GM18868 (cell line): ENCODE data around the gene BPIFB3.

Experiments
- ATAC-seq: cut with Tn5 transposase; IDR thresholded peaks from one replicate; pipeline ENCODE4 v1.9.1; 2021; ENCODE audit warnings: mild to moderate bottlenecking, moderate library complexity; ENCODE audit not compliant: unreplicated experiment

BPIFB3 gene, protein sequence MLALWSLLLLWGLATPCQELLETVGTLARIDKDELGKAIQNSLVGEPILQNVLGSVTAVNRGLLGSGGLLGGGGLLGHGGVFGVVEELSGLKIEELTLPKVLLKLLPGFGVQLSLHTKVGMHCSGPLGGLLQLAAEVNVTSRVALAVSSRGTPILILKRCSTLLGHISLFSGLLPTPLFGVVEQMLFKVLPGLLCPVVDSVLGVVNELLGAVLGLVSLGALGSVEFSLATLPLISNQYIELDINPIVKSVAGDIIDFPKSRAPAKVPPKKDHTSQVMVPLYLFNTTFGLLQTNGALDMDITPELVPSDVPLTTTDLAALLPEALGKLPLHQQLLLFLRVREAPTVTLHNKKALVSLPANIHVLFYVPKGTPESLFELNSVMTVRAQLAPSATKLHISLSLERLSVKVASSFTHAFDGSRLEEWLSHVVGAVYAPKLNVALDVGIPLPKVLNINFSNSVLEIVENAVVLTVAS

GRCh38 chr20:33053291-33054106 is at the start of gene BPIFB3:
BPIFB3 (plus strand) TSS chr20:33053903; CDS start chr20:33055436, 1,533 bp downstream.
- no peak for ATAC-seq

DNA sequence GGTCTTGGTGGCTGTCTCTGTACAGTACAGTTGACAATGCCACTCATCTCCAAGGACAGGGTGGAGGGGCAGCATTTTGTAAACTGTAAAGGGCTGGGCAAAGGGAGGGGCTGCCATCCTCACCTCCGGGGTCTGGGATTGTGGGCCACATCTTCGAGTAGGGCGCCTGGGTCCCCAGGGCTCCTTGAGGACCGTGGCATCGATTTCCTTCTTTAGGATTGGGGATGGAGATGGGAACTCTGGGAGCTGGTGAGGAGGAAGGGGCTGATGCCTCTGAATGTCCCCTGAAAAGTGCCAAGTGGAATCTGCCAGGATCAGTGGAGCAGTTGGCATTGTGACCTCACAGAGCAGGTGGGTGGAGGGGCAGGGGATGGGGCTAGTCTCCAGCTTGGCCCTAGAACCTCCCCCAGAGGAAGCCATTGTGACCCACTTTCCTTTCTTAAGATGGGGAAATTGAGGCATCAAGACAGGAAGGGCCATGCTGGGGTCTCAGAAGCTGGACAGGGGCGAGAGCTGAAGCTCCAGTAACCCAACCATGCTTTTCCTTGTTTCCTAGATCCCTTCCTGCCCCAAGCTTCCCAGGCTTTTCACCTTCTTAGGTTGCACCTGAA is 49.5 kb upstream of the BPIFB3 start, which contains the start of gene SUN5:
Gene SUN5 (minus strand): TSS at position 293 of the 611 bp plus-strand sequence. CDS start 93 bp downstream, at position 200.
- ATAC-seq: no peak

- no peak for ATAC-seq
These were observed 48.6 kb upstream of the BPIFB3 start for GRCh38 chr20:33005132-33005566.

DNA sequence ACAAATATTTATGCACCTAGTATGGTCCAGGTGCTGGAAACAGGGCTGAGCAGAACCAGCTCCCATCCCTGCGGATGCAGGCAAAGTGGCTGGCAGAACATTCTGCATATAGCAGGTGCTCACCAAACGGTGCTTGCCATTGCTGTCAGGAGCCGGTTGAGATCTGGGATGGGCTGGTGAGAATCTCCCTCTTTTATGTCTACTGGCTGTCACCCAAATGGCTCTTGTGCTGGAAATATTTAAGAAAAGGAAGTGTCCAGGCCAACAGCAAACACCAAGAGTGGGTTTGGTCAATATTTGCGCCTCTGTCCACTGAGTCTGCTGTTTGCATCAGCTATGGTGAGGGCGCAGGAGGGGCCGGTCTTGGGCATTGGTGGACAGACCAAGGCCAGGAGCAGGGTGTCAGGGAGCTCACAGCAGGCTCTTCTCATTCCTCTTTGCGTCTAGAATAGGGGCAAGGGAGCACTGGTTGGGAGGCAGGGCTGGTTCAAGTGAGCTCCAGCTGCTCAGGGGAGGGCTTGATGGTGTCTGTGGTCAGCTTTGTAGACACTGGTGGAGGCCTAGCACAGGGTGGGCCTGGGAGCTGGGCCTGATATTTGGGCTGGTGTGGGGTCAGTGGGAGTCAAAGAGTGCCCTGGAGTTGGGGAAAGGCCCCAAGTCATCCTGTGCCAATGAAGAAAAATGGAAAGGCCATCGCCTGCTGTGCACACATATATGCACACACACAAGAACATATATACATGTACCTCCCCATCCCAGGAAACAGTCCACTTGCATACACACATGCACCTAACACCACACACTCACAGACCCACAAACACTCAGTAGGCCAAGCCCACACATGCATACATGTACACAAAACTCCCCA is 47.6 kb upstream of the BPIFB3 start:
- ATAC-seq: no peak

DNA sequence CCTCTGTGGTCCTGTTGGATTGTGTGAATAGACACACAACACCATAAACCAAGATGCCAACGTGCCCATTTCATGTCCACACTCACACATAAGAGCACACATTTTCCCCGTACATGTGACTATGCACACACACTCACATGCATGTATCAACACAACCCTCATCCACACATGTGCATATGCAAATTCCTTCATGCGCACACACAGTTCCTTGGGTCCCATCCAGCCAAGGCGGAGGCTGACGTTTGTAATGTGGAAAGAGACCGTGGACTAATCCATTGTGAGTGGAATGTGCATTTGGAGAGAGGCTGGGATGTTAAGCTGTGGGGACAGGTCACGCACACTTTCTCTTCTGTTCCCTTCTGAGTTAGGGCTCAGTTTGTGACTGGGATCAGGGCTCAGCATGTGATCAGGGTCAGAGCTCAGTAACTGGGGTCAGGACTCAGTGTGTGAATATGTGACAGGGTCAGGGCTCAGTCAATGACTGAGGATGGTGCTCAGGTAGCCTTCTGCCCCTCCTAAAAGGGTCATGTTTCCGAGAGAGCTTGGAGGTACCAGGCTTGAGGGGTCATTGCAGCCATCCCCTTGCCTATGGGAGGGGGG is 46.8 kb upstream of the BPIFB3 start:
- no peak for ATAC-seq

- ATAC-seq: no peak
These were observed 46.0 kb upstream of the BPIFB3 start, which contains the start of gene BPIFB2 for GRCh38 chr20:33007376-33008335. BPIFB2 (plus strand) TSS chr20:33007704; CDS start chr20:33008575, 871 bp downstream.

DNA sequence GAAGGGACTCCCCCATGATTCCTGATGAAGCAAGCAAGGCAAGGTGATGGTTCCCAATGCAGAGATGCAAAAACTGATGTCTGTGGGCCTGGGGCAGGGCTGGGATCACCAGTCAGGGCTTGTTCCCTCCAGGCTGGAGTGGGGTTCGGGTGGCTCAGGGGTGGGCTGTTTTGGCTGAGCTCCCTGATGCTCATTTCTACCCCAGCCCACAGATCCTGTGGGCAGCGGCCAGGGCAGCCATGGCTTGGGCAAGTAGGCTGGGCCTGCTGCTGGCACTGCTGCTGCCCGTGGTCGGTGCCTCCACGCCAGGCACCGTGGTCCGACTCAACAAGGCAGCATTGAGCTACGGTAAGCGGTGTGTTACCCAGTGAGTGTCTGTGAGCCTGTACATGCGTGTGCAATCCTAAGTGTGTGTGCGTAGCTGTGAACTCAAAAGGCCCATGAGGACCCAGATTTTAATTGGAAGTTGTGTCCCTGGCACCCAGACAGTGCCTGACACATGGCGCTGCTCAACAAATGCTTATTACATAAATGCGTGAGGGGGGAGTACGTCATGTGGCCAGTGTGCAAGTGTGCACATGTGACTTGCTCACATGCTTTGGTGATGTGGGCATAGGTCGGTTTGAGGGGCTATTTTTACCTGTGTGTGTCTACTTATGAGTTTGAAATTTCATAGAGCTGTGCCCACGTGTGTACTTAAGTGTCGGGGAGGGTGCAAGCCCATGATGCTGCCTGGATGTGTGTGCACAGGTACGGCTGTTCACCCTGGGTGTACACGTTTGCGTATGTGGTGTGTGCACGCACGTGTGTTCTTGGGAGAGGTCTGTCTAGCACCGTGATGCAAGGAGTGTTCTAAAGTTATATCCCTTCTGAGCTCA is 45.1 kb upstream of the BPIFB3 start:
- ATAC-seq: no peak

DNA sequence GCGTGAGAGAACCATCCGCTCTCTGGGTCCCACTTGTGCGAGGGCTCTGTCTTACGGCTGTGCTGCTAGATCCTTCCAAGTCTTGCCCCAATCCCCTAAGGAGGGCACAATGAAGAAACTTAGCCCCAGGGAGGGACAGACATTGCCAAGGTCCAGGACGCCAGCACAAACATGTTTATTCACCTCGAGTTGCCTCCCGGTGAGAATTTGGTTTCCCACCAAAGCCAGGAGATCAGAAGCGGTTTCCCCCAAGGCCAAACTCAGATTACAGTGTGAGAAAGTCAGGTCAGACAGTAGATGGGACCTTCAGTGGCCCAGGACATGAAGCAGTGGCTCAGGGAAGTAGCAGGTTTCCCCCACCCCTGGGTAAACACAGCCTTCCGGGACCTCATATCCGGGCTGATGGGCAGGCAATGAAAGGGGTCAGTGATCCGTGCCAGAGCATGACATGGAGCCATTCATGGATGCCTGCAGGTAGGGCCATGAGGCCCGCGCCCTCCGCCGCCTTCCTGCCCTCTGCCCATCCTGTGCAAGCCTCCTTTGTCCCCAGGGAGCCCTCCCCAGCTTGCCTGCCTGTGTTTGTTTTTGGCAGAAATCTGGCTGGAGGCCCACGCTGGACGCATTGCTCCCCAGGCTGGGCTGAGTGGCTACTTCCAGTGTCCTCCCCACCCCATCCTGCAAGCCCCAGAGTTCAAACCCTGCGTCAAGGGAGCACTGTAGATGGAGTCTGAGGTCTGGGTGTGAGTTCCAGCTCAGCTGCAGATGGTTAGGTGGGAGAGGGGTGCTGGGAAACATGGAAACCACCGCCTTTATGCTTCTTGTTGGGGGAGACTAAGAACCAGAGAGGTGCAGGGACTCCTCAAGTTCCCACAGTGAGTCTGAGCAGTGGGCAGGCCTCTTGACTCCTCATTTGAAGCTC is 44.2 kb upstream of the BPIFB3 start:
- no peak for ATAC-seq

DNA sequence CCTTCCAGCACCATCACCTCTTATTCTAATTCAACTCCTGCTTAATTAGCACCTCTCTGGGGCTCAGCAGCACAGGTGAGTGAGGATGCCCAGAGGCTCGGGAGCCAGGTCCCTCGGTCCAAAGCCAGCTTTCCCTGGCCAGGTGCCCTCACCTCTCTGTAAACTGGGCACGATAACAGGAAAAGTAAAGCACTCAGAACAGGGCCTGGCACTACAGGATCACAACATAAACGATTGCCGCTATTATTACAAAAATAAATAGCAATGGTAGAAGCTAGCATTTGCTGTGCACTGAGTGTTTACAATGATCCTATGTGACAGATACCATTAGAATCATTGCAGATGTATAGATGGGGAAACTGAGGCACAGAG is 43.6 kb upstream of the BPIFB3 start:
- ATAC-seq: no peak

GRCh38 chr20:33010674-33011449 is 42.8 kb upstream of the BPIFB3 start:
- no peak for ATAC-seq

DNA sequence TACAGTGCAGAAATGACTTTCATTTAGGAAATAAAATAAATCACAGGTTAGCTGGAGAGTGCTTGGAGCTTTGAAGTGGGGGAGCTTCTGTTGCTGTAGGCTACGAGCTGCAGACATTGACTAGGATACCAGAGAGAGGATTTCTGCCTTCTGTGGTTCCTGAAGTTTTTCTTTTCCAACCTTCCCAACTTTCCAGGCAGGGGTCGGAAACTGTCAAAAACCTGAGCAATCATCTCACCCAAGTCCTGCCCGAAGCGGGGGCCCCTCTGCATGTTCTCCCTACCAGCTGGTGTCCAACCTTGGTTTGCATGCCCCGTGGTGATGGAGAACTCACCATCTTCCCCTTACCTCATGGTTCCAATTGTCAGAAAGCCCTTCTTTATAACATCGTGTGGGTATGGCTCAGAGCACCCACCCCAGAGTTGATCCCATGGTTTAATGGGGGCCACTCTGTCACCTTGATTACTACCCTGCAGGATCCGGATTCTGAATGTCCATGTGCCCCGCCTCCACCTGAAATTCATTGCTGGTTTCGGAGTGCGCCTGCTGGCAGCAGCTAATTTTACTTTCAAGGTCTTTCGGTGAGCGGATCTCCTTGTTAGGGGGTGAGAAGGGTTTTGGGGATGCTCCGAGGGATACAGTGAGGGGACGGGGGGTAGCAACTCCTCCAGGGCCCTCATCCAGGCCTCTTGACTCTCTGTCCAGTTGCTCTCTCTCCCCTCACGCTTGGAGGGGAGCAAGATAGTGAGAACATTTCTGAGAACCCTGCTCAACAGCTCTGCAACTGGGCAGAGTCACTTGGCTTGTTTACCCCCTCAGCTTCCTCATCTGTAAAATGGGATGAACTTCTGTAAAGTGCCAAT is 41.1 kb upstream of the BPIFB3 start:
- ATAC-seq: no peak

GRCh38 chr20:33013701-33014326 is 39.9 kb upstream of the BPIFB3 start:
- no peak for ATAC-seq

DNA sequence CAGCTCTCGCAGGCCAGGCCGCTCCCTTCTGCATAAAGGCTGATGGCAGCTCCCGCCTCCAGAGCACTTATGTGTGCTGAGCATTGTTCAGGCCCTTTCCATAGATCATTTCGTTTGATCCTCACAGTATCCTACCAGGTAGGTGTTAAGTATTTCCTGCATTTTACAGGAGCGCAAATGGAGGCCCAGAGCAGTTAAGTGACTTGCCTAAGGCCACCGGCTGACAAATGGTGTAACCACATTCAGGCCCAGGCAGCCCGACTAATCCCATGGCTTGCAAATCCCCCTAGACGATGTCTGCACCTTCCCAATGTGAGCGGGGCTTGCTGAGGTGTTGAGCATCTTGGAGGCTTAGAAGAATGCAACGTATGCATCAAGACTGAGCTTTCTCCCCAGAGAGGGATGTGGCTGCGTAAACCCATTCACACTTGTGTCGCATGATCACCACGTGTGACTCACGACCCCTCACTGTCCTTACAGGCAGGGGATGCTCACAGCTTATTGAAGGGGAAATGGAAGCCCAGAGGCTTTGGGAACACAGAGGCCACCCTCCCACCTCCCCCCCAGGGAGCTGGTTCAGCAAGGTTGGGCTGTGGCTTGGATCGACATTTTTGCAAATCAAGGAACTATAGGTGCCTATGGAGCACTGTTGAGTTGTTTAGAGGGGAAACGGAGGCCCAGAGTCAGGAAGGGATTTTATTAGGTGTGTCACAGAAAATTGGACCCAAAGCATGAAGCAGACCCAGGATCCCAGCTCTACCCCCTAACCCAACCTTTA is 39.2 kb upstream of the BPIFB3 start:
- ATAC-seq: no peak

GRCh38 chr20:33015114-33015484 is 38.6 kb upstream of the BPIFB3 start:
- ATAC-seq: no peak
